Epithelial cell of proximal tubule (primary cell): ENCODE results near the gene PTDSS2. TPM values are rescaled to one million over a fixed set of nuclear protein-coding genes. Genes with fewer than 3 reads are reported as not detected.

Experiments
- DNase-seq: peaks from one replicate; pipeline ENCODE4 v3.0.0-alpha.2; 2011; ENCODE audit warnings: low read depth
- H3K4me3 ChIP-seq: 2 replicates; pipeline ENCODE4 v1.5.1; 2011; ENCODE audit warnings: low read depth, mild to moderate bottlenecking, low read length
- CTCF ChIP-seq: conservative IDR thresholded peaks from 2 replicates; pipeline ENCODE4 v1.5.1; 2012; ENCODE audit warnings: low read depth, mild to moderate bottlenecking, low read length
- total RNA-seq: library from RNA; depleted of rRNA; stranded (reverse); fragments of >200 nt; gene quantifications from 2 replicates; pipeline ENCODE4 v1.2.3, GENCODE V29; 2015

PTDSS2 gene
- total RNA-seq, 1 donor from 2014 or later, result 53.4 TPM

- H3K4me3 ChIP-seq, result no peak overlapping the region
- no peak for DNase-seq
- TF ChIP-seq CTCF, result no peak
Measured at GRCh38 chr11:489610-490185, 39.6 kb downstream of the PTDSS2 start.

DNA sequence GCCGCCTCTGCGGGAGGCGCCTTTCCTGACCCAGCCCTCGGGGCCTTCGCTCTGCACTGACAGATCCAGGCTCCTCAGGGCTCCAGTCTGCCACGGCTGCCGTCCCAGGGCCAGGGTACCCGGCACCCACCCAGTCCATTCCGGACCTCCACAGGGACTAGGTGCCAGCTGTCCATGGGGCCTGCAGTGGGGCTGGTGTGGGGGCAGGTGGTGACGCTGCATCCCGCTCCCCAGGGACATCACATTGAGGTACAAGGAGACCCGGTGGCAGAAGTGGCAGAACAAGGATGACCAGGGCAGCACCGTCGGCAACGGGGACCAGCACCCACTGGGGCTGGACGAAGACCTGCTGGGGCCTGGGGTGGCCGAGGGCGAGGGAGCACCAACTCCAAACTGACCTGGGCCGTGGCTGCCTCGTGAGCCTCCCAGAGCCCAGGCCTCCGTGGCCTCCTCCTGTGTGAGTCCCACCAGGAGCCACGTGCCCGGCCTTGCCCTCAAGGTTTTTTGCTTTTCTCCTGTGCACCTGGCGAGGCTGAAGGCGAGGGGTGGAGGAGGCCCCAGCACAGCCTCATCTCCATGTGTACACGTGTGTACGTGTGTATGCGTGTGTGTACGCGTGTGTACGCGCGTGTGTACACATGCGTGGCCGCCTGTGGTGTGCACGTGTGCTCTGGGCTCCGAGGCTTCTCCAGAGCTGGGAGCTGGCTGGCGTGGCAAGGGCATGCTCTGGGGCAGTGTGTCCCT is 40.3 kb downstream of the PTDSS2 start:
- H3K4me3 ChIP-seq, result no peak overlapping the region
- no peak for TF ChIP-seq CTCF
- no peak for DNase-seq

DNA sequence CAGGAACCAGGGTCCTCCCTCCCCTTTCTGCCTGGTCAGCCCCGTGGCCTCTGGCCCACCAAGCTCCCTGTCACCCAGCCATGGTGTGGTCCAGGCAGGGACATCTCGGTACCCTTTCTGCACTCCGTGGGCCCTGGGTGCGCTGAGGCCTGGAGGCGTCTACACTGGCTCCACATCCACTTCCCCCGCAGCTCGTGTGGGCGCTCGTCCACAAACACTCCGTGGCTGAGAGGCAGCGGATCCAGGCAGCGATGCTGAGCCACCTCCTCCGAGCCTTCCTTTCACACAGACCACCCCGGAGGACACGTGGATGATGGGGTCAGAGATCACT is 40.8 kb downstream of the PTDSS2 start:
- DNase-seq, result no peak
- H3K4me3 ChIP-seq, result no peak overlapping the region
- no peak for TF ChIP-seq CTCF

GRCh38 chr11:491358-491757 is 41.3 kb downstream of the PTDSS2 start:
- H3K4me3 ChIP-seq, result no peak overlapping the region
- DNase-seq, result no peak
- no peak for TF ChIP-seq CTCF

DNA sequence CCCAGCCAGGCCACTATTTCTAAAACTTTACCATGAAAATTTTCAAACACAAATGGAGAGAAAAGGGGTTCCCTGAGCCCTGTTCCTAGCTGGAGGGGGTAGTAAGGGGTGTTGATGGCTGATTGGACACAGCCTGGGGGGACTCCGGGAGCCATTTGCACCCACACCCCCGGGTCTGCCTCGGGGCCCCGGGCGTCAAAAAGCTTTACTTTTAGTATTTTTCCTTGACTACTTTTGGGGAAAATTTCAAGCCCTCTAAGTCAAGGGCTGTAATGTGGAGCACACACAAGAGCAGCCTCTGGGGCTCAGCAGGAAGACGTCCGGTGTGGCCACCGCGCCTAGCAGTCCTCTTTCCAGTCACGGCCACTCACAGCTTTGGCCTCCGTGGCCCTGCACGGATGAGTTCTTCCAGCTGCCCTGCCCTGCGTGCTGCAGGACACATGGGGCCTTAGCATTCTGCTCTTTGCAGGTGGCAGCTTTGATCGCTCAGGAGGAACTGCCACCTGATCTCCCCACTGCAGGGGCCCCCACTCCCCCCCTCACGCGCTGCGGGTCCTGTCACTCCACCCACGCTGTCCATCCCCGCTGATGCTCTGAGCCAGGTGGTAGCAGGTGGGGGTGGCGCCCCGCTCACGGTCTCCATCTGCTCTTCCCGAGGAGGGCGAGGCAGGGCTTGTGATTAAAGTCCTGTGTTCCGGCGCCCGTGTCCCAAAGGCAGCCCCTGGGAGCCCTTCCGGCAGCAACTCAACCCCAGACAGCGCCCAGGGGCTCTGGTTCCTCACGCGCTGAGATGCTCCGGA is 42.5 kb downstream of the PTDSS2 start:
- TF ChIP-seq CTCF, result no peak
- DNase-seq, result no peak
- no peak overlapping the region for H3K4me3 ChIP-seq

DNA sequence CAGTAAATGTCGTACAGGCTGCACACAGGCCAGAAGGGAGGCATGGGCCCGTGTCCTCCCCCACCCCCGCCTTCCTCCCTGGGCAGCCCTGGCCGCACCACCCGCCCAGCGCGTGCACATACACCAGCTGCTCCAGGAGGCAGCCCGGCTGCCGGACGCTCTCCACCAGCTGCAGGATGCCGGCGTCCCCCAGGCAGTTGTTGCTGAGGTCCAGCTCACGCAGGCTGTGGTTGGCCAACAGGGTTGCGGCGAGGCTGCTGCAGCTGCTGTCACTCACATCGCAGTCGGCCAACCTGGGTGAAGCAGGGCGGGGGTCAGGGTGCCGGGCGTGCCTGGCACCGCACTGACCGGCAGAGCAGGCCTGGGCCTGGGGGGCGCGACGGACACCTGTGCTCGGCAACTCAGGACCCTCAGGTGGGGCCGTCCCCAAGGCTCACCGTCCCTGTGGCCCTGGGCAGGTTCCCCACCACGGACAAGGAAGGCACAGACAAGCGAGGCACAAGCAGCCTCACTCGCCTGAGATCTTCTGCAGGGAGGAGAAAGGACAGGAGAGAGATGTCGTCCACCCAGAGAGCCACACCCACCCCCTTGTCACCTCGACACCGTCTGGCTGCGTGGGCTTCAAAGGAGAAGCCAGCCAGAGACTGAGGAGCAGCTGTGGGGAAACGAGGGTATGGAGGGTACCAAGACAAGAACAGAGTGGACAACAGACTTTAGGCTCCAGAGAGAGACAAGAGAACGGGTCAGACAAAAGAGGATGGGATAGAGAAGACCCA is 44.9 kb downstream of the PTDSS2 start:
- DNase-seq, result no peak
- TF ChIP-seq CTCF, result no peak
- no peak overlapping the region for H3K4me3 ChIP-seq
